Hepatic stellate cell (primary cell): Measurements from ENCODE around the gene IL24.
"Not testable (repeated sequence)": the region's sequence is repeated elsewhere in the genome, so short reads cannot be mapped to it uniquely, and the experiment has no call there.

Experiments
- DNase-seq: peaks from one replicate; pipeline ENCODE4 v3.0.0; 2011; ENCODE audit warnings: low spot score

Gene IL24

GRCh38 chr1:206897175-206897574 is at the start of gene IL24:
Gene IL24 (plus strand): TSS chr1:206897443. CDS start chr1:206897833, 390 bp downstream.
- DNase-seq = no peak

GRCh38 chr1:206847946-206848345 is 49.3 kb upstream of the IL24 start:
- no peak for DNase-seq

DNA sequence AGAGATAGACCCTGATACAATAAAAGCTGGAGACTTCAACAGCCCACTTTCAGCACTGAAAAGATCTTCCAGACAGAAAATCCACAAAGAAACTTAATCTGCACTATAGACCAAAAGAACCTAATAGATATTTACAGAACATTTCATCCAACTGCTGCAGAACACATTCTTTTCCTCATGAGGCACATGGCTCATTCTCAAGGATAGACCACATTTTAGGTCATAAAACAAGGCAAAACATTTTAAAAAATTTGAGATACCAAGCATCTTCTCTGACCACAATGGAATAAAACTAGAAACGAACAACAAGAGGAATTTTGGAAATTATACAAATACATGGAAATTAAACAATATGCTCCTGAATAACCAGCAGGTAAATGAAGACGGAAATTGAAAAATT is 46.8 kb upstream of the IL24 start:
- no peak for DNase-seq

- no peak for DNase-seq
Observed at GRCh38 chr1:206851341-206852010, 45.8 kb upstream of the IL24 start.

GRCh38 chr1:206852662-206853061 is 44.6 kb upstream of the IL24 start:
- DNase-seq = not testable (repeated sequence)

- DNase-seq = not testable (repeated sequence)
Observed at GRCh38 chr1:206853696-206854095, 43.5 kb upstream of the IL24 start.

DNA sequence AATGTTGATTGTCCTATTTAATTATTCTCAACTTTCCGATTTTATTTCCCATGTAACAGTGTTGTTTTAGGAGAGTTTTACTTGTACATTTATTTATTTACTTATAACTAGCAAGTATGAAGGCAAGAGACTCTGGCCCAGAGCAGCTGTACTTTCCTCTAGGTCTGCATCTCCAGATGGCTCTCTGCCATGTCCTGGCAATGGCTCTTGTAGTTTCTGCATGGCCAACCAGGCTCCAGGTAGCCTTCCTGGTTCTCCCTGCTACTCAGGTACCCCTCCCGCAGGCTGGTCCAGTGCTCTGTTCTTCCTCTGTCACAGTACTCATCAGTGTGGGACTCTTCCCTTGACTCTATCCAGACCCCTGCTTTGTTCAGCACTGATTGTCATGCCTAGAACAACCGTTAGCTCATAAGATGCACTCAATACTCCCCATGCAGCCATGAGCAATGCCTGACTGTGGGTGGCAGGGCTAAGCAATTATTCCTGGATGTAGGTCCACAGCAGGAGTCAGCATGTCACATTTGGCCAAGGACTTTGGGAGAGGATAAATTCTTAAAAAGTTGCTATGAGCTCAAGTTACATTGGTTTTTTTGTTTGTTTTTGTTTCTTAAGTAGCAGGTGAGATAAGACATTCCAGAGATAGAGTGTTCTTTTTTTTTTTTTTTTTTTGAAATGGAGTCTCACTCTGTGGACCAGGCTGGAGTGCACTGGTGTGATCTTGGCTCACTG is 42.7 kb upstream of the IL24 start:
- no peak for DNase-seq

- no peak for DNase-seq
Observed at GRCh38 chr1:206855859-206856258, 41.4 kb upstream of the IL24 start.

- DNase-seq = no peak
Observed at GRCh38 chr1:206856674-206857464, 40.4 kb upstream of the IL24 start.

DNA sequence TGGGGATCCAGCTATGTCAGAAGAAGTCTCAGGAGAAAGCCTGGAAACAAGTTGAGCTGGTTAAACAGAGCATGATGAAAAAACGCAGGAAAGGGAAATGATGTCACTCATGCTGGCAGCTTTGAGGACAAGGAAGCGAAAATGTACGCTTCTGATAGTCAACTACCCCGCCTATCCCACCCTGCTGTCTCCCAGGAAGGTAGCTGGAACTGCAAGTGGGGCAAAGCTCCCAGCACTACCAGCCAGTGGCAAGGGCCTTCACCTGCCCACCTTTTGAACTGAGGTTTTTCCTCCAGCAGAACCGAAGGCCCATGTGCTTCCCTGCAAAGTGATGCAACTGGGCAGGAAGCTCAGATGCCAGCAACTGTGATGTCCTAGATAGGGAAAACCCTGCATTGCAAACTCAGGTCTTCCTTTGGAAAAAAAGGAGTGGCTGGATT is 38.1 kb upstream of the IL24 start:
- no peak for DNase-seq

DNA sequence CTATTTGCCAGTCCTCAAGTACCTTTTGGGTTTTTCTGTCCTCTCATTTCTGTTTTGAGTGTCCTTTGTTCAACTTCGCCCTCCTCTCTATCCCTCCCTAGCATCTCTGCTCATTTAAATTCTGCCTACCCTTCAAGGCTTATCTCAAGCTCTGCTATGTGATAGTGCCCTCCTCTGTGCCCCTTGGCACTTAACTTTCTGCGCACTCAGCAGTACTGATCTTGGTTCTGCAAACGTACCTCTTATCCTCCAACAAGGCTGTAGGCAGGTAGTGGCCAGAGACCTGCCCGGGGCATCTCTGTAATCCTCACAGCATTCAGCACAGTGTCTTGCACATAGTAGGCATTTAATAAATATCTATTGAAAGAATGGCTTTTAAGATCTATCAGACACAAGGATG is 37.1 kb upstream of the IL24 start:
- DNase-seq = no peak

GRCh38 chr1:206863266-206863665 is 34.0 kb upstream of the IL24 start:
- DNase-seq = no peak

- peak; percentile 31 for DNase-seq
Observed at GRCh38 chr1:206864939-206865671, 32.1 kb upstream of the IL24 start, which contains the start of gene IL20. Gene IL20 (plus strand): TSS chr1:206865623. CDS start chr1:206865853, 230 bp downstream.

DNA sequence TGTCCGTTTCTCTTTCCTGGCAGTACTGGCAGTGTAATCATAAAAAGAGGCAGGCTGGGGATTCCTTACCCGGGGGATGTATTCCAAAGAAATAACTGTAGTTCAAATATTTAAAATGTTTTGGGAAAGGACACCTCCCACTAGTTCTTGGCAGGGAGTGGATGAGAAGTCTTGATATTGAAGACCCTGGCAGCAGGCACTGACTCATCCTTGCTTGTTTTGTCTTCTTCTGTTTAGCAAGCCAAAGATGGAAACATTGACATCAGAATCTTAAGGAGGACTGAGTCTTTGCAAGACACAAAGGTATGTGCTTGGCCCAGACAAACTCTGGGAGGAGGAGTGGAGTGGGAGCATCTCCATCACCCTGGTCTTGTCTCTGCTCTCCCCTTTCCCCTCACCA is 31.2 kb upstream of the IL24 start:
- no peak for DNase-seq

- DNase-seq = no peak
Observed at GRCh38 chr1:206867239-206867638, 30.0 kb upstream of the IL24 start.

DNA sequence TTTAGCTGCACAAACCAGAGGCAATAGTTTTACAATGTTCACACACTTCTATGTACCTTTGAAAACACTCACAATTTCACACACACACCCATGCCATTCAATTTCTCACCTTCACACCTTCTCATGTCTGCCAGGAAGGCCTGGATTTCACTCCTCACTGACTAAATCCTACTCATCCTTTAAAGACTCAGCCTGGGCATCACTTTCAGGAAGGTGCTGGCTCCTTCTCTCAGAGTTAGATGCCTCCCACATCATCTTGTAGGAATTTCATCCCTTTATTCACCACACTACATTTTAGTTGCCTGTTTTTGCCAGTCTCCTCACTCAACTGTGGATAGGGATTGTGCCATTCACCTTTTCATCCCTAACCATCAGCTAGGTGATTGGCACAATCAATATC is 29.5 kb upstream of the IL24 start:
- DNase-seq = no peak

DNA sequence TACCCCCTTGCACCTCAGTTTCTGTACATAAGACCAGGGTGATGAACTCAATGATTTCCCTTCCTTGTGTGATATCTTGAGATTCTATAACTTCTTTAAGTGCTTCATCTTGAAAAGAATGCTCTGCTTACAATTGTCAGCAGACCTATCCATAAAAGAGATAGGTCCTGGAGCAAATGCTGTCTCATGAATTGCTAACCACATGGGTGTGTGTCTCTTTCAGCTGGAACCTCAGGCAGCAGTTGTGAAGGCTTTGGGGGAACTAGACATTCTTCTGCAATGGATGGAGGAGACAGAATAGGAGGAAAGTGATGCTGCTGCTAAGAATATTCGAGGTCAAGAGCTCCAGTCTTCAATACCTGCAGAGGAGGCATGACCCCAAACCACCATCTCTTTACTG is 29.0 kb upstream of the IL24 start:
- DNase-seq = no peak

DNA sequence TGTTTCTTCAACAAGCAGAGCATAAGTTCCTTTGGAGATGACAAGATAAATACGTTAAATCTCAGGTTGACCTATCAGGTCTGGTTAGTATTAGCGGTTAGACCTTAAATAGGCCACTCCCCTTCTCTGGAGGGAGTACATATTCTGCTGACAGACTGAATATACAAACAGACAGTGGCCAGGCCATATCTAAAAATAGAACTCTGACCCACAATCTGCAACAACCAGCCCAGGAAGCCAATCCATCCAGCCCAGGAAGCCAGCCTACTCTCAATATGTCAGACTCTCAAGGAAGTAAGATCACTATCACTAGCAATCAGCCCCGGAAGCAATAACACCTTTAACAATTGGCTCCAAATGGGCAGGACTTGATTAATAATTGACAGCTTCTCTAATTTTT is 25.1 kb upstream of the IL24 start:
- peak; percentile 31 for DNase-seq

DNA sequence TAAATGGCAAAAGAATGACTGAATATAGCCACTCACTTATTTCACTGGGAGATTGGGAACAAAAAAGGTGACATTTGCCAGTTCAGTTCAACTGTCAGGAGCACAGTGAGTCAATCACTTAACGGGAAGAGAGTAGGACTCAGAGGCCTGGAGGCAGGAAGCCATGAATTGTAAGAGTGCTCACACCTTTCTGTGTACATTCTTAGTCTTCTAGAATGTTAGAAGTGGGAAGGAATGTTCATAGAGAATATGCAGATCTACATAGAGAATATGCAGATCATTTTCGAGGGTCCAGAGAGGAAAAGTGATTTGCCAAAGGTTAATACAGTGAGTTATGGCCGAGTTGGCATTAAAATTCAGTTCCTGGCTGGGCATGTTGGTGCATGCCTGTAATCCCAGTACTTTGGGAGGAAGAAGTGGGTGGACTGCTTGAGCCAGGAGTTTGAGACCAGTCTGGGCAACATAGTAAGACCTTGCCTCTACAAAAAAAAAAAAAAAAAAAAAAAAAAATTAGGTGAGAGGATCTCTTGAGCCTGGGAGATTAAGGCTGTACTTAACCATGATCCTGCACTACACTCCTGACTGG is 23.5 kb upstream of the IL24 start:
- DNase-seq = no peak

DNA sequence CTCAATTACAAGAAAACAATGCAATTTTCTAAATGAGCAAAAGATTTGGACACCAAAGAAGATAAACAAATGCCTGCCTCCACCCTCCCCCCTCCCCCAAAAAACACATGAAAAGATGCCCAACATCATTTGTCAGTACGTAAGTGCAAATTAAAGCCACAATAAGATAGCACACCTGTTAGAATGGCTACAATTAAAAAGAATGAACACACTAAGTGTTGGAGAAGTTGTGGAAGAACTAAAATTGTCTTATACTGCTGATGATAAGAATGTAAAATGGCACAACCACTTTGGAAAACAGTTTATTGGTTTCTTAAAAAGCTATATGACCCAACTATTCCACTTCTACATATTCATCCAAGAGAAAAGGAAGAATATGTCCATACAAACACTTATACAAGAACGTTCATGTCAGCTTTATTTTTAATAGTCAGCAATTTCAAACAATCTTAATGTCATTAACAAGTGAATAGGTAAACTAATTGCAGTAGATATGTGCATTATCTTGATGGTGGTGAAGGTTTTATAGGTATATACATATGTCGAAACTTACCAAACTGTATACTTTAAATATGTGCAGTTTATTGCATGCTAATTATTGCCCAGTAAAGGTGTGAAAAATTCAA is 21.4 kb upstream of the IL24 start:
- DNase-seq = no peak

DNA sequence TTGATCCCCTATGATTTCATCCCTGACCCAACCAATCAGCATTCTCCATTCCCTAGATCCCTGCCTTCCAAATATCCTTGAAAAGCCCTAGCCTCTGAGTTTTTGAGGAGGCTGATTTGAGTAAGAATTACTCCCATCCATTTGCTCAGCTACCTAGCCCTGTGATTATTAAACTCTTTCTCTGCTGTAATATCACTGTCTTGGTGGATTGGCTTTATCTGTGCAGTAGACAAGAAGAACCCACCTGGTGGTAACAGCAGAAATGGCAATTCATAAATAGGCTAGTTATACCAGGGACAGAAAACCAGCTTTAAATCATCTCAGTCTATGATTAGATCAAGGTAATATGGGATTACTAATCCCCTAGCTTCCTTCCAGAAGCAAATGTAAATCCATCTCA is 18.8 kb upstream of the IL24 start:
- DNase-seq = no peak
